HepG2 (cell line): Measurements from ENCODE around the gene POLG2. TPM values are rescaled to one million over a fixed set of nuclear protein-coding genes. Genes with fewer than 3 reads are reported as not detected.

Source experiments
- NPAS2 ChIP-seq: sonication (generic); formaldehyde crosslinking; IDR thresholded peaks from 2 replicates; pipeline ENCODE4 v1.8.0; 2022; ENCODE audit warnings: mild to moderate bottlenecking, missing genetic modification reagents, borderline replicate concordance
- NR2F2 ChIP-seq: IDR thresholded peaks from 2 replicates; pipeline ENCODE4 v1.6.1; 2012; ENCODE audit warnings: low read depth, inconsistent platforms, borderline replicate concordance
- POGZ ChIP-seq: sonication (generic); formaldehyde crosslinking; IDR thresholded peaks from 2 replicates; pipeline ENCODE4 v1.4.0; 2020; ENCODE audit warnings: mild to moderate bottlenecking, missing genetic modification reagents
- THAP11 ChIP-seq: IDR thresholded peaks from 2 replicates; pipeline ENCODE4 v1.6.1; 2016; ENCODE audit warnings: missing biosample characterization, missing genetic modification reagents
- YEATS4 ChIP-seq: sonication (generic); formaldehyde crosslinking; IDR thresholded peaks from 2 replicates; pipeline ENCODE4 v1.4.0; 2020; ENCODE audit warnings: missing genetic modification reagents, borderline replicate concordance
- ZFAT ChIP-seq: sonication (generic); formaldehyde crosslinking; conservative IDR thresholded peaks from 2 replicates; pipeline ENCODE4 v1.8.1; 2023; ENCODE audit warnings: missing genetic modification reagents, inconsistent platforms
- polyA plus RNA-seq, 8 experiments: library from polyadenylated mRNA; depleted of rRNA in 3 of 8; stranded (reverse) in 7 of 8; unstranded in 1 of 8; fragments of >200 nt; fragmentation: Illumina TruSeq in 4 of 8; extraction: Trizol in 4 of 8; gene quantifications; 2 replicates each; pipeline versions ENCODE4 v1.2.1 to v1.2.3, GENCODE V29; 2011 to 2016; ENCODE audit warnings: low read depth in 4 of 8, missing spikeins in 1 of 8, mixed read lengths in 1 of 8; ENCODE audit not compliant: insufficient read depth in 1 of 8
- total RNA-seq, 5 experiments: library from RNA; depleted of rRNA; stranded (reverse); fragments of >200 nt; fragmentation: Illumina TruSeq; extraction: Trizol; gene quantifications; 2 replicates each; pipeline ENCODE4 v1.2.3, GENCODE V29; 2016; ENCODE audit warnings: low read depth in 1 of 5
- TF ChIP-seq, protein P1 (sequence below): sonication (generic); formaldehyde crosslinking; IDR thresholded peaks from one replicate; pipeline ENCODE4 v1.5.1; 2020; ENCODE audit warnings: mild to moderate bottlenecking, missing genetic modification reagents; ENCODE audit errors: not compliant biosample characterization
- TF ChIP-seq, protein P2 (sequence below): sonication (generic); formaldehyde crosslinking; IDR thresholded peaks from 2 replicates; pipeline ENCODE4 v1.5.1; 2020; ENCODE audit warnings: mild to moderate bottlenecking, missing genetic modification reagents
- TF ChIP-seq, protein P3 (sequence below): sonication (generic); formaldehyde crosslinking; IDR thresholded peaks from 2 replicates; pipeline ENCODE4 v1.5.1; 2020; ENCODE audit warnings: missing genetic modification reagents, mild to moderate bottlenecking, borderline replicate concordance
- TF ChIP-seq, protein P4 (sequence below): sonication (generic); formaldehyde crosslinking; IDR thresholded peaks from 2 replicates; pipeline ENCODE4 v1.5.0; 2020; ENCODE audit warnings: mild to moderate bottlenecking, missing genetic modification reagents, borderline replicate concordance

The POLG2 gene
- total and polyA plus RNA-seq, 2 of the 13 experiments (the other 11 are each of a cell fraction or from before 2014, with no cell fraction given), result 21.1 to 25.5 TPM

DNA sequence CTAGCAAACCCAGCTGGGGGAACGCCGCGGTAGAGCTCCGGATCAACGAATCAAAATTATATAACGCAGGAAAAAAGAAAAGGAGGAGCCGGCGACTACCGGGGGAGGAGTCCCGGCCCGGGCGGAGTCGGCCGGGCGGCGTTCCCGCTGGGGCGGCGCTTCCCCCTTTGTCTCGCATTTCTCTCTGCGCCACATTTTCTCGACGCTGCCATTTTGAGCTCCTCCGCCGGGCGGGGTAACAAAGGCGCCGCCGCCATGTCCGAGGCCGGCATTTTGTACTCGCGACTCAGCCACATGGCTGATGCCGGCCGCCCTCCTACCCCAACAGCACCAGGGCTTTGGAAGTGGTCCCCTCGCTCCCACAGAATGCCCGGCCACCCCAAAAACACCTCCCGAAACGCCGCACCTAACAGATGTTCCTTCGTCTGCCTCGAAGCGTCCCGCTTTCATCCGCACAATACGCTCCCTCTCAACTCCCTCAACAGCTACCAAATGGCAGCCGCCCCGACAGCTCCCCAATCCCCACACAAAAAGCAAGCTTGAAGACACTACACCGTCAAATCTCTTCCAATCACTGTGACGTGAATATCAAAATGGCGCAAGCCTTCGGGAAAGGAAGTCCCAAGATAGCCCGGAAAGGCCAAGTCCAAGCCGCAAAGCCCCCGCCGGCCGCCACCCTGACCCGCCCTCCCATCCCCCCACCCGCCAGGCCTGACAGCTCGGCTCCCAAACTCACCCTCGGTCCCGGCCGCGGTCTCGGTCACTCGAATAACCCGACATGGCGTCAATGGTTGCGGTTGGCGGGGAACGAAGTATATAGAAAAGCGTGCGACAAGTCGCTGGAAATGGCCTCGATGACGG is 8.7 kb upstream of the POLG2 start (continued):
- TF ChIP-seq, protein P1, sequence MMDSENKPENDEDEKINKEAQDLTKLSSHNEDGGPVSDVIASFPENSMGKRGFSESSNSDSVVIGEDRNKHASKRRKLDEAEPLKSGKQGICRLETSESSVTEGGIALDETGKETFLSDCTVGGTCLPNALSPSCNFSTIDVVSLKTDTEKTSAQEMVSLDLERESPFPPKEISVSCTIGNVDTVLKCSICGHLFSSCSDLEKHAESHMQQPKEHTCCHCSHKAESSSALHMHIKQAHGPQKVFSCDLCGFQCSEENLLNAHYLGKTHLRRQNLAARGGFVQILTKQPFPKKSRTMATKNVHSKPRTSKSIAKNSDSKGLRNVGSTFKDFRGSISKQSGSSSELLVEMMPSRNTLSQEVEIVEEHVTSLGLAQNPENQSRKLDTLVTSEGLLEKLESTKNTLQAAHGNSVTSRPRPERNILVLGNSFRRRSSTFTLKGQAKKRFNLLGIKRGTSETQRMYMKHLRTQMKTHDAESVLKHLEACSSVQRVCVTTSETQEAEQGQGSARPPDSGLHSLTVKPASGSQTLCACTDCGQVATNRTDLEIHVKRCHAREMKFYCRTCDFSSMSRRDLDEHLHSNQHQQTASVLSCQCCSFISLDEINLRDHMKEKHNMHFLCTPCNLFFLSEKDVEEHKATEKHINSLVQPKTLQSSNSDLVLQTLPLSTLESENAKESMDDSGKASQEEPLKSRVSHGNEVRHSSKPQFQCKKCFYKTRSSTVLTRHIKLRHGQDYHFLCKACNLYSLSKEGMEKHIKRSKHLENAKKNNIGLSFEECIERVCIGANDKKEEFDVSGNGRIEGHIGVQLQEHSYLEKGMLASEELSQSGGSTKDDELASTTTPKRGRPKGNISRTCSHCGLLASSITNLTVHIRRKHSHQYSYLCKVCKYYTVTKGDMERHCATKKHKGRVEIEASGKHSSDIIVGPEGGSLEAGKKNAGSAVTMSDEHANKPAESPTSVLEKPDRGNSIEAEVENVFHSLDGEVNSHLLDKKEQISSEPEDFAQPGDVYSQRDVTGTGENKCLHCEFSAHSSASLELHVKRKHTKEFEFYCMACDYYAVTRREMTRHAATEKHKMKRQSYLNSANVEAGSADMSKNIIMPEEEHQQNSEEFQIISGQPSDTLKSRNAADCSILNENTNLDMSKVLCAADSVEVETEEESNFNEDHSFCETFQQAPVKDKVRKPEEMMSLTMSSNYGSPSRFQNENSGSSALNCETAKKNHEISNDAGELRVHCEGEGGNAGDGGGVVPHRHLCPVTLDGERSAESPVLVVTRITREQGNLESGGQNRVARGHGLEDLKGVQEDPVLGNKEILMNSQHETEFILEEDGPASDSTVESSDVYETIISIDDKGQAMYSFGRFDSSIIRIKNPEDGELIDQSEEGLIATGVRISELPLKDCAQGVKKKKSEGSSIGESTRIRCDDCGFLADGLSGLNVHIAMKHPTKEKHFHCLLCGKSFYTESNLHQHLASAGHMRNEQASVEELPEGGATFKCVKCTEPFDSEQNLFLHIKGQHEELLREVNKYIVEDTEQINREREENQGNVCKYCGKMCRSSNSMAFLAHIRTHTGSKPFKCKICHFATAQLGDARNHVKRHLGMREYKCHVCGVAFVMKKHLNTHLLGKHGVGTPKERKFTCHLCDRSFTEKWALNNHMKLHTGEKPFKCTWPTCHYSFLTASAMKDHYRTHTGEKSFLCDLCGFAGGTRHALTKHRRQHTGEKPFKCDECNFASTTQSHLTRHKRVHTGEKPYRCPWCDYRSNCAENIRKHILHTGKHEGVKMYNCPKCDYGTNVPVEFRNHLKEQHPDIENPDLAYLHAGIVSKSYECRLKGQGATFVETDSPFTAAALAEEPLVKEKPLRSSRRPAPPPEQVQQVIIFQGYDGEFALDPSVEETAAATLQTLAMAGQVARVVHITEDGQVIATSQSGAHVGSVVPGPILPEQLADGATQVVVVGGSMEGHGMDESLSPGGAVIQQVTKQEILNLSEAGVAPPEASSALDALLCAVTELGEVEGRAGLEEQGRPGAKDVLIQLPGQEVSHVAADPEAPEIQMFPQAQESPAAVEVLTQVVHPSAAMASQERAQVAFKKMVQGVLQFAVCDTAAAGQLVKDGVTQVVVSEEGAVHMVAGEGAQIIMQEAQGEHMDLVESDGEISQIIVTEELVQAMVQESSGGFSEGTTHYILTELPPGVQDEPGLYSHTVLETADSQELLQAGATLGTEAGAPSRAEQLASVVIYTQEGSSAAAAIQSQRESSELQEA (CRISPR knock-in tag), result no peak
- TF ChIP-seq, protein P2, sequence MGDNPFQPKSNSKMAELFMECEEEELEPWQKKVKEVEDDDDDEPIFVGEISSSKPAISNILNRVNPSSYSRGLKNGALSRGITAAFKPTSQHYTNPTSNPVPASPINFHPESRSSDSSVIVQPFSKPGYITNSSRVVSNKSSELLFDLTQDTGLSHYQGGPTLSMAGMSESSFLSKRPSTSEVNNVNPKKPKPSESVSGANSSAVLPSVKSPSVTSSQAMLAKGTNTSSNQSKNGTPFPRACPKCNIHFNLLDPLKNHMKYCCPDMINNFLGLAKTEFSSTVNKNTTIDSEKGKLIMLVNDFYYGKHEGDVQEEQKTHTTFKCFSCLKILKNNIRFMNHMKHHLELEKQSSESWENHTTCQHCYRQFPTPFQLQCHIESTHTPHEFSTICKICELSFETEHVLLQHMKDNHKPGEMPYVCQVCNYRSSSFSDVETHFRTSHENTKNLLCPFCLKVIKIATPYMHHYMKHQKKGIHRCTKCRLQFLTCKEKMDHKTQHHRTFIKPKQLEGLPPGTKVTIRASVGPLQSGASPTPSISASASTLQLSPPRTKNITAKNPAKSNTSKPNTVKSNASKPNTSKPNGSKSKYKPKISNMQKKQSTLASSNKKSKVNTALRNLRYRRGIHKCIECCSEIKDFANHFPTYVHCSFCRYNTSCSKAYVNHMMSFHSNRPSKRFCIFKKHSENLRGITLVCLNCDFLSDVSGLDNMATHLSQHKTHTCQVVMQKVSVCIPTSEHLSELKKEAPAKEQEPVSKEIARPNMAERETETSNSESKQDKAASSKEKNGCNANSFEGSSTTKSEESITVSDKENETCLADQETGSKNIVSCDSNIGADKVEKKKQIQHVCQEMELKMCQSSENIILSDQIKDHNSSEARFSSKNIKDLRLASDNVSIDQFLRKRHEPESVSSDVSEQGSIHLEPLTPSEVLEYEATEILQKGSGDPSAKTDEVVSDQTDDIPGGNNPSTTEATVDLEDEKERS (CRISPR knock-in tag), result peak; percentile 47; the same call in 1 of the 2 replicates
- TF ChIP-seq, protein P3, sequence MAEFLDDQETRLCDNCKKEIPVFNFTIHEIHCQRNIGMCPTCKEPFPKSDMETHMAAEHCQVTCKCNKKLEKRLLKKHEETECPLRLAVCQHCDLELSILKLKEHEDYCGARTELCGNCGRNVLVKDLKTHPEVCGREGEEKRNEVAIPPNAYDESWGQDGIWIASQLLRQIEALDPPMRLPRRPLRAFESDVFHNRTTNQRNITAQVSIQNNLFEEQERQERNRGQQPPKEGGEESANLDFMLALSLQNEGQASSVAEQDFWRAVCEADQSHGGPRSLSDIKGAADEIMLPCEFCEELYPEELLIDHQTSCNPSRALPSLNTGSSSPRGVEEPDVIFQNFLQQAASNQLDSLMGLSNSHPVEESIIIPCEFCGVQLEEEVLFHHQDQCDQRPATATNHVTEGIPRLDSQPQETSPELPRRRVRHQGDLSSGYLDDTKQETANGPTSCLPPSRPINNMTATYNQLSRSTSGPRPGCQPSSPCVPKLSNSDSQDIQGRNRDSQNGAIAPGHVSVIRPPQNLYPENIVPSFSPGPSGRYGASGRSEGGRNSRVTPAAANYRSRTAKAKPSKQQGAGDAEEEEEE (CRISPR knock-in tag), result no peak
- TF ChIP-seq POGZ, result peak; percentile 52; the same call in 1 of the 2 replicates
- TF ChIP-seq, protein P4, sequence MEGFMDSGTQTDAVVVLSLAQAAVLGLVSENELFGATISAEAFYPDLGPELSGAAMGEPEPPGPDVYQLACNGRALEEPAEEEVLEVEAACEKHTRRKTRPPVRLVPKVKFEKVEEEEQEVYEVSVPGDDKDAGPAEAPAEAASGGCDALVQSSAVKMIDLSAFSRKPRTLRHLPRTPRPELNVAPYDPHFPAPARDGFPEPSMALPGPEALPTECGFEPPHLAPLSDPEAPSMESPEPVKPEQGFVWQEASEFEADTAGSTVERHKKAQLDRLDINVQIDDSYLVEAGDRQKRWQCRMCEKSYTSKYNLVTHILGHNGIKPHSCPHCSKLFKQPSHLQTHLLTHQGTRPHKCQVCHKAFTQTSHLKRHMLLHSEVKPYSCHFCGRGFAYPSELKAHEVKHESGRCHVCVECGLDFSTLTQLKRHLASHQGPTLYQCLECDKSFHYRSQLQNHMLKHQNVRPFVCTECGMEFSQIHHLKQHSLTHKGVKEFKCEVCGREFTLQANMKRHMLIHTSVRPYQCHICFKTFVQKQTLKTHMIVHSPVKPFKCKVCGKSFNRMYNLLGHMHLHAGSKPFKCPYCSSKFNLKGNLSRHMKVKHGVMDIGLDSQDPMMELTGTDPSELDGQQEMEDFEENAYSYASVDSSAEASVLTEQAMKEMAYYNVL, result no peak
- TF ChIP-seq NPAS2, result peak; percentile 42; the same call in 1 of the 2 replicates
- no peak for TF ChIP-seq NR2F2
- no peak for TF ChIP-seq ZFAT (CRISPR knock-in tag)
- peak; percentile 93 for TF ChIP-seq YEATS4 (CRISPR knock-in tag)
- peak; percentile 43 for TF ChIP-seq THAP11
